Loucy (cell line): ENCODE results near the gene CCL7.

ENCODE experiments used
- CTCF ChIP-seq: fragments of 200-600 bp; sonication (generic); conservative IDR thresholded peaks from 2 replicates; pipeline ENCODE4 v1.5.1; 2014; ENCODE audit warnings: mild to moderate bottlenecking, antibody characterized with exemption, low read length
- EZH2phosphoT487 ChIP-seq: fragments of 200-600 bp; IDR thresholded peaks from 2 replicates; pipeline ENCODE4 v1.6.1; 2018; ENCODE audit warnings: antibody characterized with exemption, mild to moderate bottlenecking, moderate library complexity, borderline replicate concordance

GRCh38 chr17:34226744-34227034 is 43.3 kb upstream of the CCL7 start:
- TF ChIP-seq CTCF (no peak), EZH2phosphoT487 (no peak)
